H9 (cell line): Measurements from ENCODE around the gene TFPI. TPM values are rescaled to one million over a fixed set of nuclear protein-coding genes. Genes with fewer than 3 reads are reported as not detected.

Experiments
- DNase-seq: peaks from one replicate; pipeline ENCODE4 v3.0.0-alpha.2; 2017
- H2AFZ ChIP-seq: one replicate; pipeline ENCODE4 v1.6.1; 2013; ENCODE audit warnings: mild to moderate bottlenecking, low read length, control low read depth, moderate library complexity
- H2AK5ac ChIP-seq: 2 replicates; pipeline ENCODE4 v1.6.1; 2013; ENCODE audit warnings: low read length, control low read depth, mixed read lengths; ENCODE audit not compliant: insufficient read length
- H2BK120ac ChIP-seq: one replicate; pipeline ENCODE4 v1.6.1; 2013; ENCODE audit warnings: low read depth, mild to moderate bottlenecking, low read length, control low read depth, inconsistent platforms; ENCODE audit not compliant: poor library complexity, severe bottlenecking
- H2BK12ac ChIP-seq: 2 replicates; pipeline ENCODE4 v1.6.1; 2013; ENCODE audit warnings: low read length, control low read depth, mixed read lengths, low read depth; ENCODE audit not compliant: insufficient read length
- H2BK15ac ChIP-seq: 2 replicates; pipeline ENCODE4 v1.6.1; 2013; ENCODE audit warnings: low read depth, low read length, control low read depth
- H2BK20ac ChIP-seq: one replicate; pipeline ENCODE4 v1.6.1; 2013; ENCODE audit warnings: low read depth, mild to moderate bottlenecking, low read length, control low read depth, inconsistent platforms; ENCODE audit not compliant: poor library complexity, severe bottlenecking
- H2BK5ac ChIP-seq: 2 replicates; pipeline ENCODE4 v1.6.1; 2013; ENCODE audit warnings: low read length, control low read depth, mixed read lengths; ENCODE audit not compliant: insufficient read length
- H3K14ac ChIP-seq: 2 replicates; pipeline ENCODE4 v1.6.1; 2013; ENCODE audit warnings: low read length, control low read depth; ENCODE audit not compliant: insufficient read depth
- H3K18ac ChIP-seq: 2 replicates; pipeline ENCODE4 v1.6.1; 2013; ENCODE audit warnings: low read depth, mild to moderate bottlenecking, mixed read lengths, low read length, control low read depth; ENCODE audit not compliant: insufficient read length
- H3K23ac ChIP-seq: 2 replicates; pipeline ENCODE4 v1.6.1; 2013; ENCODE audit warnings: low read length, control low read depth, mixed read lengths, low read depth; ENCODE audit not compliant: insufficient read length
- H3K23me2 ChIP-seq: 2 replicates; pipeline ENCODE4 v1.6.1; 2013; ENCODE audit warnings: low read depth, mild to moderate bottlenecking, mixed read lengths, low read length, control low read depth; ENCODE audit not compliant: insufficient read length, poor library complexity, severe bottlenecking
- H3K27ac ChIP-seq: 2 replicates; pipeline ENCODE4 v1.5.1; 2013; ENCODE audit warnings: low read length, control low read depth, mixed read lengths, low read depth; ENCODE audit not compliant: insufficient read length
- H3K27me3 ChIP-seq: 2 replicates; pipeline ENCODE4 v1.6.1; 2013; ENCODE audit warnings: low read length, control low read depth, inconsistent platforms; ENCODE audit not compliant: insufficient read depth
- H3K4ac ChIP-seq: 2 replicates; pipeline ENCODE4 v1.6.1; 2013; ENCODE audit warnings: low read depth, mild to moderate bottlenecking, control low read depth, inconsistent platforms, low read length, moderate library complexity
- H3K4me1 ChIP-seq: 2 replicates; pipeline ENCODE4 v1.6.1; 2013; ENCODE audit warnings: low read length, control low read depth, inconsistent platforms; ENCODE audit not compliant: insufficient read depth
- H3K4me2 ChIP-seq: 2 replicates; pipeline ENCODE4 v1.6.1; 2013; ENCODE audit warnings: low read length, control low read depth, mixed read lengths; ENCODE audit not compliant: insufficient read length, insufficient read depth
- H3K56ac ChIP-seq: 2 replicates; pipeline ENCODE4 v1.6.1; 2013; ENCODE audit warnings: low read depth, mild to moderate bottlenecking, mixed read lengths, low read length, control low read depth; ENCODE audit not compliant: insufficient read length
- H3K79me1 ChIP-seq: 2 replicates; pipeline ENCODE4 v1.6.1; 2013; ENCODE audit warnings: low read depth, mild to moderate bottlenecking, moderate library complexity, low read length, control low read depth, inconsistent platforms; ENCODE audit not compliant: insufficient read depth, poor library complexity, severe bottlenecking
- H3K79me2 ChIP-seq: 2 replicates; pipeline ENCODE4 v1.6.1; 2013; ENCODE audit warnings: low read length, control low read depth, inconsistent platforms; ENCODE audit not compliant: insufficient read depth
- H3K9ac ChIP-seq: 2 replicates; pipeline ENCODE4 v1.6.1; 2013; ENCODE audit warnings: low read length, control low read depth, mixed read lengths; ENCODE audit not compliant: insufficient read length; ENCODE audit errors: extremely low read depth
- H3K9me3 ChIP-seq: one replicate; pipeline ENCODE4 v1.6.1; 2013; ENCODE audit warnings: low read depth, low read length, inconsistent platforms; ENCODE audit not compliant: control insufficient read depth
- H3T11ph ChIP-seq: one replicate; pipeline ENCODE4 v1.6.1; 2013; ENCODE audit warnings: mild to moderate bottlenecking, low read length, control low read depth, inconsistent platforms
- H4K20me1 ChIP-seq: one replicate; pipeline ENCODE4 v1.6.1; 2013; ENCODE audit not compliant: control insufficient read depth, insufficient read length, insufficient read depth
- H4K5ac ChIP-seq: 2 replicates; pipeline ENCODE4 v1.6.1; 2013; ENCODE audit warnings: low read depth, mild to moderate bottlenecking, mixed read lengths, low read length, control low read depth; ENCODE audit not compliant: insufficient read length
- H4K8ac ChIP-seq: replicated peaks from 2 replicates; pipeline ENCODE4 v1.6.1; 2013; ENCODE audit warnings: low read length, control low read depth, mixed read lengths, low read depth; ENCODE audit not compliant: insufficient read length
- H4K91ac ChIP-seq: 2 replicates; pipeline ENCODE4 v1.6.1; 2013; ENCODE audit warnings: low read depth, mild to moderate bottlenecking, moderate library complexity, mixed read lengths, low read length, control low read depth; ENCODE audit not compliant: insufficient read length
- H3K27ac Mint-ChIP-seq, 3 experiments: 2 replicates in 2 of 3; 3 replicates in 1 of 3; pipeline ENCODE4 v1.8.0; 2020 to 2021; ENCODE audit warnings: mixed read lengths in 3 of 3, mild to moderate bottlenecking in 1 of 3, moderate library complexity in 1 of 3
- H3K27me3 Mint-ChIP-seq: 2 replicates; pipeline ENCODE4 v1.8.0; 2021; ENCODE audit warnings: low read depth, mild to moderate bottlenecking, moderate library complexity, mixed read lengths
- H3K36me3 Mint-ChIP-seq, 3 experiments: 2 replicates in 2 of 3; 3 replicates in 1 of 3; pipeline ENCODE4 v1.8.0; 2020 to 2021; ENCODE audit warnings: low read depth in 3 of 3, mixed read lengths in 3 of 3; ENCODE audit not compliant: insufficient read depth in 1 of 3
- H3K4me1 Mint-ChIP-seq, 2 experiments: 2 replicates each; pipeline ENCODE4 v1.8.0; 2020; ENCODE audit warnings: mixed read lengths in 2 of 2
- H3K4me3 Mint-ChIP-seq, 2 experiments: 2 replicates in 1 of 2; 3 replicates in 1 of 2; pipeline ENCODE4 v1.8.0; 2020 to 2021; ENCODE audit warnings: mild to moderate bottlenecking in 2 of 2, mixed read lengths in 2 of 2, moderate library complexity in 1 of 2
- H3K9me3 Mint-ChIP-seq, 2 experiments: 2 replicates in 1 of 2; 3 replicates in 1 of 2; pipeline ENCODE4 v1.8.0; 2020; ENCODE audit warnings: mild to moderate bottlenecking in 2 of 2, mixed read lengths in 2 of 2, moderate library complexity in 1 of 2
- CTCF ChIP-seq: fragments of 200-600 bp; sonication (generic); conservative IDR thresholded peaks from 3 replicates; pipeline ENCODE4 v1.8.0; 2021; ENCODE audit warnings: antibody characterized with exemption, mild to moderate bottlenecking
- WGBS: extraction: QIAGEN DNeasy Blood & Tissue Kit; methylation state at CpG from one replicate; pipeline ENCODE4 v1.1.7; 2013; ENCODE audit warnings: missing lambda C conversion rate, low lambda C conversion rate, mixed read lengths; ENCODE audit not compliant: insufficient read length; ENCODE audit errors: extremely low coverage; 5-methylcytosine and 5-hydroxymethylcytosine counted together
- total RNA-seq: library from RNA; stranded (reverse); gene quantifications from 2 replicates; pipeline ENCODE4 v1.2.1, GENCODE V29; 2021

Gene TFPI
- total RNA-seq, 1 experiment from 2014 or later, result 5.8 TPM

DNA sequence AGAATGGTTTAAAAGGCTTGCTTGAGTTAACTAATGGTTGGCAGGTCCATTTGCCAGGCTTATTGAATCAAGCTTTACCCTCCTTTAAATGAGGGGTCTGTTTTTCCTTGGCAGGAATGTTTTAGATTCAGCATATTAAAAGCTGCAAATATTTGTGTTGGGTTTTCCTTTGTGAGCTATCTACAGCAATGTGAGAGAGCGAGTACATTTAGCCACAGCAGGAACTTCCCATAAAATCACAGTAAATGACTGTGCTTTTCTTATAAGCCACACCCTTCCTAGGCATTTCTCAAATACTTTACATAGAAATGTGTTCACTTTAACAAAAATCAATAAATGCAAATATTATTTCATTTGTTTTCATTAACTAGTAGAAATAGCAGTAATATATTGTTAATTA, 130.1 kb downstream of the TFPI start:
- H3K27ac Mint-ChIP-seq, result peak overlapping the region; percentile 67 to 84 (median 76); a peak in 3 of 7 replicates
- Histone ChIP-seq H4K20me1 (no peaks in the 10 kb centered on the region), H2AFZ (peak overlapping the region; percentile 45), H2BK120ac (no peak overlapping the region), H3K4me2 (no peak overlapping the region), H3K9me3 (no peaks in the 10 kb centered on the region), H4K8ac (no peak overlapping the region), H3K56ac (no peak overlapping the region), H3T11ph (no peak overlapping the region), H2BK15ac (no peak overlapping the region), H3K23me2 (no peaks in the 10 kb centered on the region), H3K27ac (no peak overlapping the region), H3K18ac (no peak overlapping the region), H4K91ac (no peak overlapping the region), H3K4me1 (no peaks in the 10 kb centered on the region), H2BK20ac (no peak overlapping the region), H3K4ac (no peak overlapping the region), H2AK5ac (no peak overlapping the region), H3K14ac (no peak overlapping the region), H3K79me2 (0 out of 2 replicates have a peak, but pooled peaks cover 1% of the 10 kb centered on the region), H2BK5ac (no peak overlapping the region), H2BK12ac (no peak overlapping the region), H3K9ac (no peak overlapping the region), H3K79me1 (no peaks in the 10 kb centered on the region), H4K5ac (no peak overlapping the region), H3K27me3 (no peaks in the 10 kb centered on the region), H3K23ac (no peak overlapping the region)
- H3K9me3 Mint-ChIP-seq, result no peaks in the 10 kb centered on the region
- no peaks in the 10 kb centered on the region for H3K36me3 Mint-ChIP-seq
- no peaks in the 10 kb centered on the region for H3K27me3 Mint-ChIP-seq
- H3K4me3 Mint-ChIP-seq, result no peak overlapping the region
- peaks cover 5 to 10% of the 10 kb centered on the region in 2 experiments for H3K4me1 Mint-ChIP-seq
- no peak for DNase-seq
- no CpG with 5 or more reads among the region's 1 CpG for WGBS
- TF ChIP-seq CTCF, result no peak
